ENCODE data around the gene TFF2. TPM values are rescaled to one million over a fixed set of nuclear protein-coding genes. Genes with fewer than 3 reads are reported as not detected.

The TFF2 gene
- total and polyA plus RNA-seq, 2 of the 4 experiments (the other 2 are of a cell fraction), result not detected

DNA sequence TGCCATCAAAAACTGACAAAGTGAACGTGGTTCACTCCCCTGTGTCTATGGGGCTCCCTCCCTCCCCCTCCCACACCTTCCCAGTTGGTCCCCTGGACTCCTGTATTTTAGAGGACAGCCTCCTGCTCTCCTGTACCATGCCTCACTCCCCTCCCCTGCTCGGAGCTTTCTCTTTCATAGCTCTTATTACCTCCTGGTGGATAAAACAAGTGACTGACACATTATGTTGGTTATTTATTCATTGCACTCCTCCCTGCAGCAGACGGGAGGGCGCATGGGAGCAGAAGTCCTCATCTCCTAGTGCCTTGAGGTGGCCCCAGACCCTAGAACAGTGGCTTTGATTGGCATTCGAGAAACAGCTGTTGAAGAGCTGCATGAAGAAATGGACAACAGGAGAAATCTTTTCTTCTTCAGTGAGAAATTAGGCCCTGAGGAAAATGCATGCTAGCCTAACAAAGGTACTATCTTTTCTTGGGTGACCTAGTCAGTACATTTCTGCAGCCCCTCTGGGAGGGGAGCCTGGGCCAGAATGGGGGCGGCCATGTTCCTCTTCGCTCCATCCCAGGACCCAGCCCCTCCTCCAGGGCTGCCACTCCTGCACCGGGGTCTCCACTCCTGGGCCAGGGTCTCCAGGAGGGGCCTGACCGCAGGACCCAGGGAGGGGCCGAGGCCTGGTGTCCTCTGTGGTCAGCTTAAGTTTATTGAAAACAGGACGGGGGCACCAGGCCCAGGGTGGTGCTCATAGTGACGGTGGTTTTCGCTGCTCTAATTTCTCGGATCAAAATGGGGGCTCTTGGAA, 16.8 kb upstream of the TFF2 start:
- Histone ChIP-seq H3K14ac (replicated peaks; ENCODE audit: low read depth, low read length) (no peak overlapping the region), H2AK5ac (ENCODE audit: low read depth, low read length) (no peak overlapping the region), H3K4me3 (ENCODE audit: insufficient read depth, low read depth, low read length) (no peak overlapping the region), H3K4me2 (ENCODE audit: low read depth, low read length) (no peak overlapping the region), H2AFZ (replicated peaks; ENCODE audit: low read length, poor library complexity) (no peak overlapping the region), H3K9ac (ENCODE audit: low read depth, low read length) (no peak overlapping the region), H4K5ac (ENCODE audit: low read depth, low read length) (no peak overlapping the region), H3K9me1 (ENCODE audit: insufficient read depth, low read length) (no peaks in the 10 kb centered on the region), H2AK9ac (replicated peaks; ENCODE audit: low read depth, low read length, poor library complexity) (no peak overlapping the region), H3K23ac (ENCODE audit: low read depth, low read length) (no peak overlapping the region), H3K27ac (ENCODE audit: insufficient read depth, low read length) (no peak overlapping the region), H3K18ac (ENCODE audit: low read depth, low read length) (no peak overlapping the region), H2BK15ac (ENCODE audit: low read depth, low read length) (no peak overlapping the region), H2BK120ac (ENCODE audit: low read depth, low read length) (no peak overlapping the region), H2BK20ac (ENCODE audit: low read depth, low read length) (no peak overlapping the region), H3K27me3 (ENCODE audit: control insufficient read depth, insufficient read depth, low read length) (peaks cover 12% of the 10 kb centered on the region; the same call in 1 of the 2 replicates), H4K91ac (ENCODE audit: insufficient read depth, low read depth, low read length) (no peak overlapping the region), H3K79me1 (ENCODE audit: low read depth in 1 of 2, low read length in 2 of 2) (no peaks in the 10 kb centered on the region), H3K9me3 (ENCODE audit: control insufficient read depth, insufficient read depth, low read length) (no peaks in the 10 kb centered on the region), H3K36me3 (ENCODE audit: control insufficient read depth, insufficient read depth, low read length) (no peaks in the 10 kb centered on the region), H3K4ac (ENCODE audit: low read depth, low read length) (no peak overlapping the region), H2BK5ac (ENCODE audit: low read depth, low read length, poor library complexity, severe bottlenecking) (no peak overlapping the region), H3K4me1 (ENCODE audit: control insufficient read depth, insufficient read depth, low read length) (no peaks in the 10 kb centered on the region), H4K8ac (ENCODE audit: low read depth in 2 of 2, low read length in 2 of 2) (no peak overlapping the region), H3K56ac (ENCODE audit: extremely low read depth, insufficient read depth, low read length) (no peak overlapping the region), H4K20me1 (ENCODE audit: insufficient read depth, low read length) (no peaks in the 10 kb centered on the region)
- dilution Hi-C loops (cut with HindIII; ENCODE audit: low sequenced_read_pairs, unreplicated experiment) (no loop called here), in situ Hi-C loops (cut with MboI; ENCODE audit: low sequenced_read_pairs) (no loop called here), intact Hi-C loops (cut with micrococcal nuclease) (no loop called here)
- BruUV-seq (replicated peaks), result no TSS peak
- DNase-seq (no peak), ATAC-seq (ENCODE audit: low read depth) (no peak)
- WGBS, 2 experiments (ENCODE audit: extremely low coverage in 2 of 2, insufficient read length in 1 of 2), result 55% methylated on average over 5 of the region's 14 CpGs; no CpG with 5 or more reads in 1 of the 2 experiments
- CTCF ChIA-PET, result interaction anchor here (0.6 to 0.7 kb wide), 2 partner anchors 10 to 192 kb away, joined by 3 read pairs; no protein-coding TSS in a partner anchor
- POLR2A ChIA-PET (ENCODE audit: unreplicated experiment), result no interaction called here
- TF ChIP-seq NFE2L2 (IDR thresholded peaks at IDR 0.05; ENCODE audit: low read depth, low read length) (no peak), POLR2A (IDR thresholded peaks at IDR 0.05; ENCODE audit: low read depth, low read length) (no peak), RFX5 (IDR thresholded peaks at IDR 0.05; ENCODE audit: low read depth, low read length) (no peak), RAD21 (IDR thresholded peaks at IDR 0.05; ENCODE audit: low read length) (no peak), MXI1 (IDR thresholded peaks at IDR 0.05; ENCODE audit: borderline replicate concordance, low read depth, low read length) (no peak), RCOR1 (IDR thresholded peaks at IDR 0.05; ENCODE audit: insufficient replicate concordance, low read length) (no peak), MAFK (IDR thresholded peaks at IDR 0.05; ENCODE audit: low read depth, low read length) (no peak), BHLHE40 (IDR thresholded peaks at IDR 0.05; ENCODE audit: low read depth, low read length) (no peak), CEBPB (IDR thresholded peaks at IDR 0.05; ENCODE audit: low read depth, low read length) (no peak), CHD1 (IDR thresholded peaks at IDR 0.05; ENCODE audit: low read depth, low read length) (no peak)
- TF ChIP-seq, protein P1, sequence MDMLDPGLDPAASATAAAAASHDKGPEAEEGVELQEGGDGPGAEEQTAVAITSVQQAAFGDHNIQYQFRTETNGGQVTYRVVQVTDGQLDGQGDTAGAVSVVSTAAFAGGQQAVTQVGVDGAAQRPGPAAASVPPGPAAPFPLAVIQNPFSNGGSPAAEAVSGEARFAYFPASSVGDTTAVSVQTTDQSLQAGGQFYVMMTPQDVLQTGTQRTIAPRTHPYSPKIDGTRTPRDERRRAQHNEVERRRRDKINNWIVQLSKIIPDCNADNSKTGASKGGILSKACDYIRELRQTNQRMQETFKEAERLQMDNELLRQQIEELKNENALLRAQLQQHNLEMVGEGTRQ (IDR thresholded peaks at IDR 0.05; ENCODE audit: low read depth, low read length), result no peak
